Suprapubic skin (tissue), 4 donors: ENCODE data around the gene ECT2. TPM values are rescaled to one million over a fixed set of nuclear protein-coding genes. Genes with fewer than 3 reads are reported as not detected.
"Not testable (repeated sequence)": the region's sequence is repeated elsewhere in the genome, so short reads cannot be mapped to it uniquely, and the experiment has no call there.

Source experiments
- DNase-seq, 2 donors: peaks; one replicate each; pipeline ENCODE4 v3.0.0-alpha.2; 2019; ENCODE audit warnings: low spot score in 2 of 2
- H3K27ac ChIP-seq: fragments of 200-600 bp; sonication (generic); one replicate; pipeline ENCODE4 v1.5.1; 2019
- H3K27me3 ChIP-seq: fragments of 200-600 bp; sonication (generic); one replicate; pipeline ENCODE4 v1.5.1; 2019
- H3K36me3 ChIP-seq: fragments of 200-600 bp; sonication (generic); one replicate; pipeline ENCODE4 v1.5.1; 2019
- H3K4me1 ChIP-seq: fragments of 200-600 bp; sonication (generic); one replicate; pipeline ENCODE4 v1.5.1; 2019
- H3K4me3 ChIP-seq: fragments of 200-600 bp; sonication (generic); one replicate; pipeline ENCODE4 v1.5.1; 2019; ENCODE audit warnings: mild to moderate bottlenecking
- H3K9me3 ChIP-seq: fragments of 200-600 bp; sonication (generic); one replicate; pipeline ENCODE4 v1.5.1; 2019
- CTCF ChIP-seq, 2 donors: fragments of 200-600 bp in 1 of 2; fragments of 450-650 bp in 1 of 2; sonication (generic) in 1 of 2; IDR thresholded peaks; one replicate each; pipeline ENCODE4 v1.5.1; 2016 to 2019; ENCODE audit warnings: antibody characterized with exemption in 2 of 2, mild to moderate bottlenecking in 1 of 2, moderate library complexity in 1 of 2
- EP300 ChIP-seq: sonication (generic); formaldehyde crosslinking; IDR thresholded peaks from one replicate; pipeline ENCODE4 v1.6.1; 2017; ENCODE audit warnings: antibody characterized with exemption
- POLR2A ChIP-seq, 2 donors: fragments of 450-650 bp; IDR thresholded peaks; one replicate each; pipeline ENCODE4 v1.6.1; 2017; ENCODE audit warnings: antibody characterized with exemption in 2 of 2, mild to moderate bottlenecking in 2 of 2, moderate library complexity in 2 of 2
- POLR2AphosphoS5 ChIP-seq, 3 donors: sonication (generic); formaldehyde crosslinking; IDR thresholded peaks; one replicate each; pipeline ENCODE4 v1.6.1; 2017; ENCODE audit warnings: antibody characterized with exemption in 3 of 3
- WGBS: methylation state at CpG from one replicate; pipeline ENCODE4 v1.1.5; 2018; 5-methylcytosine and 5-hydroxymethylcytosine counted together
- total RNA-seq, 4 donors: library from RNA; depleted of rRNA; stranded (reverse); fragments of >200 nt; gene quantifications; one replicate each; pipeline ENCODE4 v1.1.0, GENCODE V29; 2016

ECT2 gene
- total RNA-seq, 4 donors from 2014 or later, result 6.5 to 15.1 (median 9.4) TPM

GRCh38 chr3:172816968-172817367 lies 66.4 kb downstream of the ECT2 start:
- TF ChIP-seq CTCF (IDR thresholded peaks at IDR 0.05) (no peak), POLR2AphosphoS5 (IDR thresholded peaks at IDR 0.05) (no peak), EP300 (no peak), POLR2A (IDR thresholded peaks at IDR 0.05) (no peak)
- H3K27ac ChIP-seq, result no peak overlapping the region
- H3K27me3 ChIP-seq, result no peaks in the 10 kb centered on the region
- 95% methylated on average over 2 of the region's 2 CpGs for WGBS
- H3K36me3 ChIP-seq, result no peaks in the 10 kb centered on the region
- no peaks in the 10 kb centered on the region for H3K9me3 ChIP-seq
- DNase-seq, result no peak
- H3K4me1 ChIP-seq, result no peaks in the 10 kb centered on the region
- H3K4me3 ChIP-seq, result no peak overlapping the region

DNA sequence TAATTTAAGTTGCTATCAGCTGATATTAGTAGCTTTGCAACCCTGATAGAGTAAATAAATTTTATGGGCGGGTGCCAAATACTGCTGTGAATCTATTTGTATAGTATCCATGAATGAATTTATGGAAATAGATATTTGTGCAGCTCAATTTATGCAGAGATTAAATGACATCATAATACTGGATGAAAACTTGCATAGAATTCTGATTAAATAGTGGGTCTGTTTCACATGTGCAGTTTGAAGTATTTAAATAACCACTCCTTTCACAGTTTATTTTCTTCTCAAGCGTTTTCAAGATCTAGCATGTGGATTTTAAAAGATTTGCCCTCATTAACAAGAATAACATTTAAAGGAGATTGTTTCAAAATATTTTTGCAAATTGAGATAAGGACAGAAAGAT lies 70.0 kb downstream of the ECT2 start:
- H3K27me3 ChIP-seq, result no peaks in the 10 kb centered on the region
- H3K4me3 ChIP-seq, result no peak overlapping the region
- no peak overlapping the region for H3K27ac ChIP-seq
- no peaks in the 10 kb centered on the region for H3K9me3 ChIP-seq
- 54% methylated on average over 2 of the region's 2 CpGs for WGBS
- no peak for DNase-seq
- no peak for TF ChIP-seq POLR2A (IDR thresholded peaks at IDR 0.05)
- no peak for TF ChIP-seq EP300
- no peak for TF ChIP-seq POLR2AphosphoS5 (IDR thresholded peaks at IDR 0.05)
- TF ChIP-seq CTCF (IDR thresholded peaks at IDR 0.05), result no peak
- no peaks in the 10 kb centered on the region for H3K36me3 ChIP-seq
- H3K4me1 ChIP-seq, result no peaks in the 10 kb centered on the region

- Histone ChIP-seq H3K27ac (no peak overlapping the region), H3K4me3 (no peak overlapping the region), H3K36me3 (no peaks in the 10 kb centered on the region), H3K9me3 (no peaks in the 10 kb centered on the region), H3K27me3 (no peaks in the 10 kb centered on the region), H3K4me1 (no peaks in the 10 kb centered on the region)
- TF ChIP-seq POLR2A (IDR thresholded peaks at IDR 0.05) (no peak), POLR2AphosphoS5 (IDR thresholded peaks at IDR 0.05) (no peak), CTCF (IDR thresholded peaks at IDR 0.05) (no peak), EP300 (no peak)
- WGBS, result 92% methylated on average over 2 of the region's 2 CpGs
- DNase-seq, result no peak
Measured at GRCh38 chr3:172824229-172824628, 73.7 kb downstream of the ECT2 start.

DNA sequence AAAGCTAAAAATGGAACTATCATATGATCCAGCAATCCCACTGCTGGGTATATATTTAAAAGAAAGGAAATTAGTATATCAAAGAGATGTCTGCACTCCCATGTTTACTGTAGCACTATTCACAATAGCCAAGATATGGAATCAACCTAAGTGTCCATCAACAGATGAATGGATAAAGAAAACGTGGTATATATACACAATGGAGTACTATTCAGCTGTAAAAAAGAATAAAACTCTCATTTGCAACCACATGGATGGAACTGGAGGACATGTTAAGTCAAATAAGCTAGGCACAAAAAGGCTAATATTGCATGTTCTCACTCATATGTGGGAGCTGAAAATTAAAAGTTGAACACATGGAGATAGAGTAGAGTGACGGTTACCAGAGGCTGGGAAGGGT lies 76.7 kb downstream of the ECT2 start:
- H3K36me3 ChIP-seq, H3K4me1 ChIP-seq, H3K4me3 ChIP-seq, H3K27me3 ChIP-seq, H3K9me3 ChIP-seq, DNase-seq, H3K27ac ChIP-seq: not testable (repeated sequence)
- 93% methylated on average over 2 of the region's 2 CpGs for WGBS

- no peak overlapping the region for H3K4me3 ChIP-seq
- H3K27me3 ChIP-seq, result no peaks in the 10 kb centered on the region
- no peak overlapping the region for H3K27ac ChIP-seq
- TF ChIP-seq EP300, result no peak
- no peak for TF ChIP-seq POLR2A (IDR thresholded peaks at IDR 0.05)
- H3K9me3 ChIP-seq, result no peaks in the 10 kb centered on the region
- WGBS, result 91% methylated on average over 2 of the region's 2 CpGs
- DNase-seq, result no peak
- no peaks in the 10 kb centered on the region for H3K4me1 ChIP-seq
- no peaks in the 10 kb centered on the region for H3K36me3 ChIP-seq
Measured at GRCh38 chr3:172832983-172833382, 82.5 kb downstream of the ECT2 start.

GRCh38 chr3:172836390-172836997 lies 86.0 kb downstream of the ECT2 start:
- Histone ChIP-seq H3K9me3 (no peaks in the 10 kb centered on the region), H3K27ac (no peak overlapping the region), H3K27me3 (no peaks in the 10 kb centered on the region), H3K4me3 (no peak overlapping the region), H3K36me3 (no peaks in the 10 kb centered on the region), H3K4me1 (no peaks in the 10 kb centered on the region)
- TF ChIP-seq POLR2A (IDR thresholded peaks at IDR 0.05) (no peak), EP300 (no peak), CTCF (IDR thresholded peaks at IDR 0.05) (no peak), POLR2AphosphoS5 (IDR thresholded peaks at IDR 0.05) (no peak)
- DNase-seq, result no peak
- 44% methylated on average over 6 of the region's 6 CpGs for WGBS
